HepG2 (cell line): Measurements from ENCODE around the gene ZWILCH.

Experiments
- CREB1 ChIP-seq, 2 experiments: fragments of 450-650 bp in 1 of 2; IDR thresholded peaks; 2 replicates each; pipeline ENCODE4 v1.6.1; 2016 to 2017; ENCODE audit warnings: control low read depth in 1 of 2, mild to moderate bottlenecking in 1 of 2, missing compliant biosample characterization in 1 of 2, missing genetic modification characterization in 1 of 2
- EZH2 ChIP-seq: conservative IDR thresholded peaks from 2 replicates; pipeline ENCODE4 v1.6.1; 2012; ENCODE audit warnings: mild to moderate bottlenecking, low read depth, low read length, moderate library complexity
- HNRNPH1 ChIP-seq: fragments of 200-400 bp; formaldehyde crosslinking; optimal IDR thresholded peaks from 2 replicates; pipeline ENCODE3; 2017; ENCODE audit warnings: mild to moderate bottlenecking, low read depth, low read length
- JUN ChIP-seq: sonication (generic); formaldehyde crosslinking; IDR thresholded peaks from 2 replicates; pipeline ENCODE4 v1.4.0; 2020; ENCODE audit warnings: mild to moderate bottlenecking, missing genetic modification reagents
- POGZ ChIP-seq: sonication (generic); formaldehyde crosslinking; IDR thresholded peaks from 2 replicates; pipeline ENCODE4 v1.4.0; 2020; ENCODE audit warnings: mild to moderate bottlenecking, missing genetic modification reagents
- POLR2AphosphoS5 ChIP-seq: IDR thresholded peaks from 2 replicates; pipeline ENCODE4 v1.6.1; 2012; ENCODE audit warnings: low read depth, low read length
- ZNF274 ChIP-seq: sonication (generic); formaldehyde crosslinking; IDR thresholded peaks from 2 replicates; pipeline ENCODE4 v1.5.1; 2020; ENCODE audit warnings: mild to moderate bottlenecking, missing genetic modification reagents
- ZNF34 ChIP-seq: sonication (generic); formaldehyde crosslinking; IDR thresholded peaks from 2 replicates; pipeline ENCODE4 v1.4.0; 2020; ENCODE audit warnings: mild to moderate bottlenecking, missing genetic modification reagents, borderline replicate concordance
- ZNF678 ChIP-seq: sonication (generic); formaldehyde crosslinking; IDR thresholded peaks from 2 replicates; pipeline ENCODE4 v1.4.0; 2020; ENCODE audit warnings: mild to moderate bottlenecking, missing genetic modification reagents
- TF ChIP-seq, protein P1 (sequence below): sonication (generic); formaldehyde crosslinking; IDR thresholded peaks from 2 replicates; pipeline ENCODE4 v1.8.1; 2023; ENCODE audit warnings: mild to moderate bottlenecking, missing genetic modification reagents

DNA sequence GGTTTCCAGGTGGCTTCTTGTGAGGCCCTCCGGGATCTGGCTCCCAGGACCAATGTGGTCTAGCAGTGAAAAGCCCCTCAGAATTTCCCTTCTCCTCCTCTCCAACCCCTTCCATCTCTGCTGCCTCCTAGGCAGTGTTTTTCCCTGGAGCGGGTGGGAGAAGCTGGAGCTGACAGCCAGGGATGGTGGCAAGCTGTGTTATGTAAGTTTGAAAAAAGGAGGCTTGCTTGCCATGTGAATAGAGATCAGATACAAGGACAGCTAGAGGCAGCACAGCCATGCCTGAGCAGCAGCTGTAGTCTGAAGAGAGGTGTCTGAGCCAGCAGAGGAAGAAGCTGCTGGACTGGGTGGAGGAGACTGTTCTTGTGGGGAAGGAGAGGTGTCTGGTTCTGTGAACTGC lies 28.1 kb upstream of the ZWILCH start:
- TF ChIP-seq ZNF34 (CRISPR knock-in tag) = no peak
- TF ChIP-seq ZNF274 = no peak
- no peak for TF ChIP-seq POLR2AphosphoS5
- TF ChIP-seq JUN (CRISPR knock-in tag) = no peak
- TF ChIP-seq EZH2 = no peak
- TF ChIP-seq ZNF678 (CRISPR knock-in tag) = no peak
- TF ChIP-seq, protein P1, sequence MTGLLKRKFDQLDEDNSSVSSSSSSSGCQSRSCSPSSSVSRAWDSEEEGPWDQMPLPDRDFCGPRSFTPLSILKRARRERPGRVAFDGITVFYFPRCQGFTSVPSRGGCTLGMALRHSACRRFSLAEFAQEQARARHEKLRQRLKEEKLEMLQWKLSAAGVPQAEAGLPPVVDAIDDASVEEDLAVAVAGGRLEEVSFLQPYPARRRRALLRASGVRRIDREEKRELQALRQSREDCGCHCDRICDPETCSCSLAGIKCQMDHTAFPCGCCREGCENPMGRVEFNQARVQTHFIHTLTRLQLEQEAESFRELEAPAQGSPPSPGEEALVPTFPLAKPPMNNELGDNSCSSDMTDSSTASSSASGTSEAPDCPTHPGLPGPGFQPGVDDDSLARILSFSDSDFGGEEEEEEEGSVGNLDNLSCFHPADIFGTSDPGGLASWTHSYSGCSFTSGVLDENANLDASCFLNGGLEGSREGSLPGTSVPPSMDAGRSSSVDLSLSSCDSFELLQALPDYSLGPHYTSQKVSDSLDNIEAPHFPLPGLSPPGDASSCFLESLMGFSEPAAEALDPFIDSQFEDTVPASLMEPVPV (CRISPR knock-in tag) = no peak
- no peak for TF ChIP-seq HNRNPH1
- TF ChIP-seq POGZ (CRISPR knock-in tag) = no peak
- TF ChIP-seq CREB1 (IDR thresholded peaks at IDR 0.05) = no peak
- no peak for TF ChIP-seq CREB1 (CRISPR knock-in tag; IDR thresholded peaks at IDR 0.05)
